SK-N-SH (cell line): Measurements from ENCODE around the gene TMEM209.
"Not testable (repeated sequence)": the region's sequence is repeated elsewhere in the genome, so short reads cannot be mapped to it uniquely, and the experiment has no call there.

ENCODE experiments used
- CHD2 ChIP-seq: fragments of 150-350 bp; IDR thresholded peaks from 2 replicates; pipeline ENCODE4 v1.6.1; 2018; ENCODE audit warnings: low read length; ENCODE audit not compliant: partially characterized antibody
- CTCF ChIP-seq: fragments of 200-600 bp; sonication (generic); IDR thresholded peaks from 2 replicates; pipeline ENCODE4 v1.6.1; 2017; ENCODE audit warnings: antibody characterized with exemption, mild to moderate bottlenecking, moderate library complexity
- EP300 ChIP-seq, 2 experiments: IDR thresholded peaks; 2 replicates each; pipeline versions ENCODE4 v1.4.0 to v1.6.1; 2012; ENCODE audit warnings: borderline replicate concordance in 1 of 2, low read depth in 1 of 2, low read length in 1 of 2
- GABPA ChIP-seq: IDR thresholded peaks from 2 replicates; pipeline ENCODE4 v1.4.0; 2012; ENCODE audit warnings: low read depth, mild to moderate bottlenecking
- SIN3A ChIP-seq: IDR thresholded peaks from 2 replicates; pipeline ENCODE4 v1.6.1; 2012; ENCODE audit warnings: low read depth, mild to moderate bottlenecking, low read length, moderate library complexity, borderline replicate concordance

- not testable (repeated sequence) for TF ChIP-seq GABPA; CTCF; SIN3A; EP300 (IDR thresholded peaks at IDR 0.05; ENCODE audit: borderline replicate concordance in 1 of 2, low read depth in 1 of 2, low read length in 1 of 2); CHD2
Measured at GRCh38 chr7:130224923-130225322, 19.7 kb upstream of the TMEM209 start.
